HEK293T (cell line): ENCODE measurements around the gene INPP5D.

Experiments
- CTCF ChIA-PET: fragments of 350-600 bp; formaldehyde crosslinking; extraction: SDS; loops from one replicate; lab custom pipeline; 2021; ENCODE audit warnings: antibody characterized with exemption, inconsistent platforms; lab: Yijun Ruan, JAX
- POLR2A ChIA-PET: fragments of 350-600 bp; formaldehyde crosslinking; extraction: SDS; loops from one replicate; lab custom pipeline; 2020; ENCODE audit warnings: antibody characterized with exemption, inconsistent platforms; lab: Yijun Ruan, JAX
- DNase-seq: peaks from one replicate; pipeline ENCODE4 v3.0.0; 2012; ENCODE audit warnings: mixed read lengths; ENCODE audit errors: extremely low spot score
- ARNT ChIP-seq: fragments of 450-650 bp; IDR thresholded peaks from 2 replicates; pipeline ENCODE4 v1.6.1; 2017; ENCODE audit warnings: mild to moderate bottlenecking
- BHLHE40 ChIP-seq: fragments of 450-650 bp; IDR thresholded peaks from 2 replicates; pipeline ENCODE4 v1.6.1; 2016; ENCODE audit warnings: mild to moderate bottlenecking, moderate library complexity, borderline replicate concordance
- CTBP1 ChIP-seq: fragments of 450-650 bp; IDR thresholded peaks from 2 replicates; pipeline ENCODE4 v1.6.1; 2016; ENCODE audit warnings: borderline replicate concordance
- ELF4 ChIP-seq: fragments of 450-650 bp; IDR thresholded peaks from 2 replicates; pipeline ENCODE4 v1.6.1; 2017; ENCODE audit warnings: antibody characterized with exemption
- FOXA1 ChIP-seq: fragments of 450-650 bp; IDR thresholded peaks from 2 replicates; pipeline ENCODE4 v1.6.1; 2016; ENCODE audit warnings: mild to moderate bottlenecking
- FOXK2 ChIP-seq: fragments of 450-650 bp; IDR thresholded peaks from 2 replicates; pipeline ENCODE4 v1.6.1; 2016; ENCODE audit warnings: mild to moderate bottlenecking
- FOXM1 ChIP-seq: fragments of 450-650 bp; IDR thresholded peaks from 2 replicates; pipeline ENCODE4 v1.6.1; 2017; ENCODE audit warnings: mild to moderate bottlenecking, borderline replicate concordance
- HDGF ChIP-seq: fragments of 450-650 bp; IDR thresholded peaks from 2 replicates; pipeline ENCODE4 v1.6.1; 2017; ENCODE audit warnings: antibody characterized with exemption, borderline replicate concordance
- L3MBTL2 ChIP-seq: fragments of 450-650 bp; conservative IDR thresholded peaks from 2 replicates; pipeline ENCODE4 v1.6.1; 2016; ENCODE audit warnings: mild to moderate bottlenecking
- LEF1 ChIP-seq: fragments of 450-650 bp; IDR thresholded peaks from 2 replicates; pipeline ENCODE4 v1.6.1; 2017; ENCODE audit warnings: mild to moderate bottlenecking, borderline replicate concordance
- NFRKB ChIP-seq: fragments of 450-650 bp; IDR thresholded peaks from 2 replicates; pipeline ENCODE4 v1.6.1; 2016; ENCODE audit warnings: mild to moderate bottlenecking, moderate library complexity
- PKNOX1 ChIP-seq: fragments of 450-650 bp; IDR thresholded peaks from 2 replicates; pipeline ENCODE4 v1.6.1; 2016
- SP1 ChIP-seq: fragments of 450-650 bp; IDR thresholded peaks from 2 replicates; pipeline ENCODE4 v1.6.1; 2017
- SUZ12 ChIP-seq: fragments of 450-650 bp; IDR thresholded peaks from 2 replicates; pipeline ENCODE4 v1.6.1; 2016; ENCODE audit warnings: mild to moderate bottlenecking
- TARDBP ChIP-seq: fragments of 450-650 bp; IDR thresholded peaks from 2 replicates; pipeline ENCODE4 v1.6.1; 2016
- ZNF384 ChIP-seq: fragments of 450-650 bp; IDR thresholded peaks from 2 replicates; pipeline ENCODE4 v1.6.1; 2016

INPP5D gene

GRCh38 chr2:233059797-233060500 lies at the start of gene INPP5D:
INPP5D (plus strand) TSS chr2:233060342; CDS start chr2:233060479, 137 bp downstream.
- TF ChIP-seq PKNOX1 (no peak), SUZ12 (no peak), FOXM1 (no peak), FOXK2 (no peak), ARNT (no peak), CTBP1 (no peak), FOXA1 (no peak), NFRKB (no peak), L3MBTL2 (no peak), ZNF384 (no peak)

GRCh38 chr2:233010569-233011267 lies 49.4 kb upstream of the INPP5D start:
- TF ChIP-seq LEF1 (no peak), FOXM1 (no peak), NFRKB (no peak), TARDBP (no peak), CTBP1 (no peak), SUZ12 (no peak), ARNT (no peak), PKNOX1 (no peak), HDGF (no peak), L3MBTL2 (no peak), SP1 (no peak), ELF4 (no peak), FOXA1 (no peak), FOXK2 (no peak), BHLHE40 (no peak), ZNF384 (no peak)
- ChIA-PET POLR2A (no interaction called here), CTCF (no interaction called here)
- no peak for DNase-seq

More at GRCh38 chr2:233059797-233060500, at the start of gene INPP5D:
- ChIA-PET POLR2A (no interaction called here), CTCF (interaction anchor here (0.6 kb wide), 1 partner anchor 70 kb away, joined by 5 read pairs; no protein-coding TSS in a partner anchor)
- DNase-seq: no peak

- POLR2A ChIA-PET: no interaction called here
Observed at GRCh38 chr2:233011268-233011650, 48.9 kb upstream of the INPP5D start.

GRCh38 chr2:233011702-233012131 lies 48.4 kb upstream of the INPP5D start:
- DNase-seq: no peak
- POLR2A ChIA-PET: no interaction called here
- CTCF ChIA-PET: no interaction called here

More at GRCh38 chr2:233011268-233011650, 48.9 kb upstream of the INPP5D start:
- DNase-seq: no peak
- CTCF ChIA-PET: no interaction called here
- TF ChIP-seq FOXA1 (no peak), CTBP1 (no peak), ZNF384 (no peak), ARNT (no peak), HDGF (no peak), BHLHE40 (no peak), SUZ12 (no peak), FOXM1 (no peak)

GRCh38 chr2:233012301-233012971 lies 47.7 kb upstream of the INPP5D start:
- no peak for TF ChIP-seq ZNF384
- no peak for TF ChIP-seq CTBP1
- TF ChIP-seq LEF1: no peak
- no peak for TF ChIP-seq FOXK2
- TF ChIP-seq L3MBTL2: no peak
- no peak for TF ChIP-seq ARNT
- no peak for TF ChIP-seq BHLHE40
- TF ChIP-seq NFRKB: no peak
- TF ChIP-seq ELF4: no peak
- no peak for TF ChIP-seq SP1
- no peak for TF ChIP-seq PKNOX1
- TF ChIP-seq HDGF: no peak
- TF ChIP-seq TARDBP: no peak
- TF ChIP-seq FOXM1: no peak
- no peak for TF ChIP-seq SUZ12
- no peak for TF ChIP-seq FOXA1
- CTCF ChIA-PET: no interaction called here
- POLR2A ChIA-PET: no interaction called here
- no peak for DNase-seq

More at GRCh38 chr2:233011702-233012131, 48.4 kb upstream of the INPP5D start:
- TF ChIP-seq ARNT (no peak), CTBP1 (no peak), NFRKB (no peak), L3MBTL2 (no peak), FOXM1 (no peak), SP1 (no peak), TARDBP (no peak), HDGF (no peak), LEF1 (no peak), BHLHE40 (no peak), FOXA1 (no peak), PKNOX1 (no peak), SUZ12 (no peak)
